HG02623 (cell line): ENCODE measurements around the gene NCOR1.
"Not testable (repeated sequence)": the region's sequence is repeated elsewhere in the genome, so short reads cannot be mapped to it uniquely, and the experiment has no call there.

ENCODE experiments used
- ATAC-seq: cut with Tn5 transposase; IDR thresholded peaks from one replicate; pipeline ENCODE4 v1.9.1; 2021; ENCODE audit warnings: moderate library complexity; ENCODE audit not compliant: unreplicated experiment

NCOR1 gene

DNA sequence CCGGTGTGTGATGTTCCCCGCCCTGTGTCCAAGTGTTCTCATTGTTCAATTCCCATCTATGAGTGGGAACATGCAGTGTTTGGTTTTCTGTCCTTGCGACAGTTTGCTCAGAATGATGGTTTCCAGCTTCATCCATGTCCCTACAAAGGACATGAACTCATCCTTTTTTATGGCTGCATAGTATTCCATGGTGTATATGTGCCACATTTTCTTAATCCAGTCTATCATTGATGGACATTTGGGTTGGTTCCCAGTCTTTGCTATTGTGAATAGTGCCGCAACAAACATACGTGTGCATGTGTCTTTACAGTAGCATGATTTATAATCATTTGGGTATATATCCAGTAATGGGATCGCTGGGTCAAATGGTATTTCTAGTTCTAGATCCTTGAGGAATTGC is 63.0 kb downstream of the NCOR1 start:
- not testable (repeated sequence) for ATAC-seq

DNA sequence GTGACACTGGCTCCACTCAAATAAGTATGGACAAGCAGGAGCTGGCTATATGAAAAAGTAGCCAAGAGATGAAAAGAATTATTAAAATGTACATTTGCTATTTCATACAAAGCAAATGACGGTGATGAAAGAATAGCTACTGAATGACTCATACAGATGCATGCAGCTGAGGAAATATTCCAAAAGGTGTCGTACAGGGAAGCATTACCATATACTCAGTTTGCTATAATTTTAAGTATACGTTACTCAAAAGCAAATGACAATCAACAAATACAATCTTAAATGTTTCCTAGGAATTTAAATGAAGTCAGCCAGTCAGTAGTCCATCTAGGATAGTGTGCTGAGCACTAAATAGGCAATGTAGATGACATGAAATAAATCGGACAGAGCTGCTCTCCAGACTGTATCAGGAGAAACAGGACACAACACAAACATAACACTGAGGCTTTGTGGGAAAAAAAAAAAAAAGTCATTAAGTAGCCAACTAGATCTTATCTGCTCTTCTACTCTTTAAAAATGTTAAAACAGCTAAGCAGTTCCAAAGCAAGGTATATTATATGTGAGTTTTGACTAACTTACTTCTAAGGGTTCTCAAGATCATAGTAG is 65.0 kb downstream of the NCOR1 start:
- no peak for ATAC-seq

DNA sequence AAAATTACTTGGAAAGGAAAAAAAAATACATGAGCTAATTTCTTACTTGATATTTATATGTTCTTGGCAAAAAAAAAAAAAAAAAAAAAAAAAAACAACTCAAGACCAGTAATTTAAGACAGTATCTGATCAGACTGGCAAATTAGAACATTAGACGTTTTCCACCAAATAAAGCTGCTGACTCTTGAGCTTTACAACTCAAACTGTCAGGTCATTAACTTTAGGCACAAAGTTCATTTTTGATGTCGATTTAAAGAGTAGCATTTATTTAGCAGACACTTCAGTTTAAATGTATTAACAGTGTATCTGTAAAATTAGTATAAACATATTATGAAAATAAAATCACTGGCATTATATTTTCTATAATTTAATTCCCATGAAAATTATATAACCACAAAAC is 66.7 kb downstream of the NCOR1 start:
- ATAC-seq: no peak

DNA sequence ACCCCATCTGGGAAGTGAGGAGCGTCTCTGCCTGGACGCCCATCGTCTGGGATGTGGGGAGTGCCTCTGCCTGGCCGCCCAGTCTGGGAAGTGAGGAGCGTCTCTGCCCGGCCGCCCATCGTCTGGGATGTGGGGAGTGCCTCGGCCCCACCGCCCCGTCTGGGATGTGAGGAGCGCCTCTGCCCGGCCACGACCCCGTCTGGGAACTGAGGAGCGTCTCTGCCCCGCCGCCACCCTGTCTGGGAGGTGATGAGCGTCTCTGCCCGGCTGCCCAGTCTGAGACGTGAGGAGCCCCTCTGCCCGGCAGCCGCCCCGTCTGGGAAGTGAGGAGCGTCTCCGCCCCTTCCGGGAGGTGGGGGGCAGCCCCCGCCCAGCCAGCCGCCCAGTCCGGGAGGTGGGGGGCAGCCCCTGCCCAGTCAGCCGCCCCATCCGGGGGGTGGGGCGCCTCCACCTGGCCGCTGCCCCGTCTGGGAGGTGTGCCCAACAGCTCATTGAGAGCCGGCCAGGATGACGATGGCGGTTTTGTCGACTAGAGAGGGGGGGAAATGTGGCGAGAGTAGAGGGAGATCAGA is 69.9 kb downstream of the NCOR1 start:
- ATAC-seq: not testable (repeated sequence)

DNA sequence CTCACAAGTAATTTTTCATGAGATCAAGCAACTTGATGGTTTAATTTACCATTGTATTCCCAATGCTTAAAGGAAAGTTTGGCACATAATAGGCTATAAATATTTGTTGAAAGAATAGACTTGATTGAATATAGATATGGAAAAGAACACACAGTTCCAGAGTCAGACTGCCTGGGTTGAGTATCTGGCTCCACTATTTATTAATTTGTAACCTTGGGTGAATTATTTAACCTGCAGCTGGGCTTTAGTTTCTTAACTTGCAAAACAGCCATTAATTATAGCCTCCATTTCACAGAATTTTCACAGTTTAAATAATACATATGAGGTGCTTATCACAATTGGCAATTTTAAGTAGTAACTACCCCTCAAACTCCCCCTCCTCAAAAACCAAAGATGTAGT is 73.6 kb downstream of the NCOR1 start:
- no peak for ATAC-seq

DNA sequence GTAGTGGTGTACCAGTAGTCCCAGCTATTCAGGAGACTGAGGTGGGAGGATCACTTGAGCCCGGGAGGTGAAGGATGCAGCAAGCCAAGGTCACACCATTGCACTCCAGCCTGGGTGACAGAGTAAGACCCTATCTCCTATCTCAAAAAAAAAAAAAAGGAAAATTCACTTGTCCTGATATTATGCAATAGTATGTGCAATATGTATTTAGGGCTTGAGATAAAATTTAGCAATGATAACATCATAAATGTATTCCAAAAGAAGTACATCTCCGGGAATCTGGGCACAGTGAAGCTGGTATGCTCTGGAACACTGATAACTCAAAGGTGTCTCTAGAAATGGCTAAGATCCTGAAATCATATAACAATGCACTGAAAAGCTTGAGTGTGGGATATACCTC is 74.5 kb downstream of the NCOR1 start:
- ATAC-seq: no peak

DNA sequence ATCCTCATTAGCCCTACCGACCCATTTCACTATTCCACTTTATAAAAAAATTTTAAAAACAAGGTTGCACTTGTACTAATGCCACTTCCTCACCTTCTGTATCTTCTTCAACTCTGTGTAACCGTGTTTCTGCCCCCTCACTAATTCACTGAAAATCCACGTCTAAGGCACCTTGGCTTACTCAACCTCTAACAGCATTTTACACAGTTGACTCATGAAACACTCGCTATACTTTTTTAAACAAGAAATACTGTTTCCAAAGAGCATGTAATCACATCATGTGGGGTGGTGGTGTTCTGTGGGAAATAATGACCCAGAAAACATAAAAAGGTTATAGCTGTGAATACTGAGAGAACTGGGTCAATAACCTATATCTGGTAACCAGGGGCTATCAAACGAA is 79.9 kb downstream of the NCOR1 start:
- ATAC-seq: no peak

DNA sequence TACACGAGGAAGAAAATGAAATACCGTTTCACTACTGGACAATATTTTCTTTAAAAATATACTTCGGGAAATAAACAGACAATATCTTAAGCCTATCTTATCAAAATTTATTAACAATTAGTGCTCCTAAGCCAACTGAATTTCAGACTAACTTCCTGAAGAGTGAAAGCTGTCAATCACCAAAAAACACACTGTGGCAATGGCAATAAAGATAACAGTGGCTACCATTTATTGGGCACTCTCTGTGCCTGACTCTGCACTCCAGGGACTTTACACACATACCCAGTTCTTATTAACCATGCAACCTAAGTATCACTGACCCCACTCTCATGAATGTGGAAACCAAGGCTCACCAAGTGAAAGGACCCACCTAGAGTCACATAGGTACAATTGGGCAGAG is 83.7 kb downstream of the NCOR1 start:
- ATAC-seq: no peak

DNA sequence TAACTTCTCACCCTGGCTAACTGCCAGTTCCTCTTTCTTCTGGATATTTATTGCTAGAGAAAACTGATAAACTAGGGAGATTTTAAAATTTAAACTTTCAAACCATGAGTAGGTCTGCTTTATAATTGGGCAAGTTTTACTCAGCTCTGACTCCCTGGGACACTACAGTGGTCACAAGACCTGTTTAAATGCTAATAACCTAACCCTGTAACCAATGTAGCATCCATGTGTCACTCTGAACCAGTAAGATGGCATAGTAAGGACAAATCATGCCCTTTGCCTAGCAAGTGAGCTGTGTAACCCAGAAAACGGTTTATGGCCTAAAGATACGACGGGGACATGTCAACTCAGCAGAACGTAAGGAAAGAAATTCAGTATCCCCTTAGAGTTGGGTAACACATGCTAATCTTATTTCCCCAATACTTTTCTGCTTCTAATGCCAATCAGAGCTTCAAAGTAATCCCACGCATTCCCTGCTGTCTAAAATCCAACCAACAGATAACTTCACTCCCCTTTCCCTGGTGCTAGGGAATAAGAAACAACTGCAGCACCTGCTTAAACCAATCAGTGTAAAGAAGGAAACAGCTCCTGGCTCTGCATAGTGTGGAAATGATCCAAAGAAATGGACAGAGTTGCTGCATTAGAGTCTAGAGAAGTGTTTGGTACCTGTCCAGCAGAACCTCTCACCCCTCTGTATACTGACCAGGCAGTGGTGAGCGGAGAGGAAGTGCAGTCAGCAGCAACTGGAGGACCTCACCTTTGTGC is 85.7 kb downstream of the NCOR1 start:
- ATAC-seq: no peak

DNA sequence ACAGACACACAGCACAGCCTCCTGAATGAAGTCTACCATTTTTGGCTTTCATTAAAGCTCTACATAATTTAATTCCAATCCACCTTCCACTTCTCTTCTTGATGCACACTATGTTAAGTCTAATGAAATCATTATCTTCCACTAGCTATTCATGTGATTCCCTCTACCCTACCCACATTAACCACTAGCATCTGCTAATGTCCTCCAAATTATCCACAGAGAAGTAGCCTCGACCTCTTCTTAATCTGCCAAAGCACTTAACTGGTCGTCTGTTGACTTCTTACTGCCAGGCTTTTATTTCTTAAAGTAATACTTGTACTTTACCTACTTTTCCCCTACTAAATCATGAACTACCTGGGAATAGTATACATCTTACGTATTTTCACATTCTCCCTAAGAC is 91.8 kb downstream of the NCOR1 start:
- ATAC-seq: no peak

DNA sequence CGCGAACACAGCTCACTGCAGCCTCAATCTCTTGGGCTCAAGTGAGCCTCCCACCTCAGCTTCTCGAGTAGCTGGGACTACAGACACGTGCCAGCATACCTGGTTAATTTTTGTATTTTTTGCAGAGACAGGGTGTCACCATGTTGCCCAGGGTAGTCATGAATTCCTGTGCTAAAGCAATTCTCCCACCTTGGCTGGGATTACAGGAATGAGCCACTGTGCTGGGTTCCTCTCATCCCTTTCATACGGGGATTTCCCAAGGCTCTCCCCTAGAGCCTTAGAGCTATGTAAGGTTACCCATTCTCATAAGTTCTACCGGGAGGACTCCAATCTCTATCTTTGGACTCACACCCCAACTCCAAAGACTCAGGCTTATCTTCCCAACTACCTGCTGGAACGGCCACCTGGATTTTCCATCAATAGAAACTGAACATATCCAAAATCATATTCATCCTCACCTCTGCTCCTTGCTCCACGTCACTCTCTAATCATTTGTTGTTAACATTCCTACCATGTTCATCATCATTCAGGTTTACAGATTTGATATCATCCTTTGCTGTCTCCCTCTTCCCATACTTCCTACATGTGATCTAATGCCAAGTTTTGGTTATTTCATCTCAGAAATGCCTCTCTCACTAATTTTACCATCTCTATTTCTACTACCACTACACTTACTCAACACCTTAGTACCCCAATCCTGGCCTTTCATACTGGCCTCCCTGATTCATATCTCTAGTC is 92.5 kb downstream of the NCOR1 start:
- no peak for ATAC-seq

DNA sequence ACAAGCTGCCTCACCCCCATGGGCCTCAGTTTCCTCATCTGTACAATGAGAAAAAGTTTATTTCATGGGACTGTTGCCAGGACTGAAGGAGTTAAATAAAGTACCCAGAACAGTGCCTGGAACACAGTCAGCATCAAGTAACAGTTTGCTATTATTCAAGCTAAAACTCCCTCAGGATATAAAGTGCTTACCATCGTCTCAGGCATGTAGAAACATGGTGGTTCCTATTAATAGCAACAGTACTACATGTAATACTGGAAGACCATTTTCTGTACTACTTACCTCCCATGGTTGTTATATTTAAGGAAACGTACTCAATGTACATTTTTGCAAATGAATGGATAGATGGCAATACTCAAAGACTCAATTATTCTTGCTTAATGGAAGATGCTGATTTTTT is 93.4 kb downstream of the NCOR1 start:
- no peak for ATAC-seq

DNA sequence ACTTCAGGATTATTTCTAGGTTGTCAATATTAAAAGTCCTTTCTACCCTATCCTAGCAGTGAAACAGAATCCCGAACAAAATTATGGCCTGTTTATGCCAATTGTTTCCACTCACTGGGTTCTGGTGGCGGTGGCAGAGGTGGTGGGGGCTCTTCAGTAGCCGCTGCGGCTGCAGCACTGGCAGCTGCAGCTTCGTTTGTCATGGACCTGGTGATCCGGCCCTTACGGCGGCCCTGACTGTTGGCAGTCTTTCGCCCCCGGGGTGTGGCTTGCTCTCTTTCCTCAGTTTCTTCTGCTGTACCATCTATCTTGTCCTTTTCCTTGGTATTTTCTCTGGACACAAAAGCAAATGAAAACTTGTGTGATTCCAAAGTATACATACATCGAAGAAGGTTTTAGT is 94.4 kb downstream of the NCOR1 start:
- ATAC-seq: no peak

DNA sequence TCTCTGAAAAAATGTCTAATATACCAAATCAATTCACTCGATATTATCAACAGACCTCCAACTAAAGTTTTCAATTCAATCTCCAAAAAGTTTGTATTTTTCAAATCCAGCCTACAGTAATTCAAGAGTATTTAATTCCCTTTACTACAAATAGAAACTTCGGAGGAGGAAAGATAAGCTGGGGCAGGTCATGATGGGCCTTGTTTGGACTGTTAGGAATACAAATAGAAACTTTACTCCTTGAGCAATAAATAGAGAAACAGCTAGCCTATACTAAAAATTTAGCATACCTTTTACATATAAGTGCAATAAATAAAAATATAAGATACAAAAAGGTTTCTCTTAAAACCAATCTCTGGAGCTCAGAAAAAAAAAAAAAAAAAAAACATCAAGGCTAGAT is 98.2 kb downstream of the NCOR1 start:
- ATAC-seq: no peak

DNA sequence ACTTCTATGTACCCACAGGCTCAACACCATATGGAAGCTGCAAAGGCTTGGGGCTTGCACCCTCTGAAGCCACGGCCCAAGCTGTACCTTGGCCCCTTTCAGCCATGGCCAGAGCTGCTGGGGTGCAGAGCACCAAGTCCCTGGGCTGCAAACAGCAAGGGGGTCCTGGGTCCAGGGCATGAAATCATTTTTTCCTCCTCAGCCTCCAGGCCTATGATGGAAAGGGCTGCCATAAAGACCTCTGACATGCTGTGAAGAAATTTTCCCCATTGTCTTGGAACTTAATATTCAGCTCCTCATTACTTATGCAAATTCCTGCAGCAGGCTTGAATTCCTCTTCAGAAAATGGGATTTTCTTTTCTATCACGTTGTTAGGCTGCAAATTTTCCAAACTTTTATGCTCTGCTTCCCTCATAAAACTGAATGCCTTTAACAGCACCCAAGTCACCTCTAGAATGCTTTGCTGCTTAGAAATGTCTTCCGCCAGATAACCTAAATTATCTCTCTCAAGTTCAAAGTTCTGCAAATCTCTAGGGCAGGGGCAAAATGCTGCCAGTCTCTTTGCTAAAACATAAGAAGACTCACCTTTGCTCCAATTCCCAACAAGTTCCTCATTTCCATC is 100.1 kb downstream of the NCOR1 start:
- not testable (repeated sequence) for ATAC-seq

DNA sequence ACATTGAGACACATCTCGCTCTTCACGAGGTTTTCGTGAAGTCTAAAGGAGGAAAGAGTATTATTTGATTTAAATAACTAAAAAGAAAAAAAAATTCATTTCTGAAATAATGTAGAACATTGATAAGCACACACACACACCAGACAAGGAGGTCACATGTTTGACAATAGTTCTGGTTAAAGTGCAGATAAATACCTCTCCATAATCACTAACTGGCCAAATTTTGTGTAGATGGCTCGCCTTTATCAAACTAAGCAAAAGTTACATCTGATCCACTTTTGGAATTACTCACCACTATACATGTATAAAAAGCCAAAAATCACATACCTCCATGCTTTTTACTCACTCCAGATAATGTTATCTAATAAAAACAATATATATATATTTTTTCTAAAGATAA is 106.5 kb downstream of the NCOR1 start:
- ATAC-seq: no peak

DNA sequence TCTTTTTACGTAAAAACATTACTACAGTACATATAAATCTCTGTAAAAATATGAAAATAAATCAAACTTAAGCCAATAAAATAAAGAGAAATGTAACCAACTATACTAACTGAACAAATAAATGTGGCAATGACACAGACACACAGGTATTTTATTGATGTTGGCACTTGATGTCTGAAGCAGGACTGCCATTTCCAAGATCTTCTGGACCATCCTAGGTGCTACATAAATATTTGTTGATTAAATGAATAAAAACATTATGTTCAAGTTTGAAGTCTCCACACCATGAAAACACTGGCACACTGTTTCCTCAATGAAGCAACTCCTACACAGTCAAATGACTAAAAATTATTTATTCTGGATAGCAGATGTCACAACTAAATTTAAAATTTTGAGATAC is 106.9 kb downstream of the NCOR1 start:
- no peak for ATAC-seq

DNA sequence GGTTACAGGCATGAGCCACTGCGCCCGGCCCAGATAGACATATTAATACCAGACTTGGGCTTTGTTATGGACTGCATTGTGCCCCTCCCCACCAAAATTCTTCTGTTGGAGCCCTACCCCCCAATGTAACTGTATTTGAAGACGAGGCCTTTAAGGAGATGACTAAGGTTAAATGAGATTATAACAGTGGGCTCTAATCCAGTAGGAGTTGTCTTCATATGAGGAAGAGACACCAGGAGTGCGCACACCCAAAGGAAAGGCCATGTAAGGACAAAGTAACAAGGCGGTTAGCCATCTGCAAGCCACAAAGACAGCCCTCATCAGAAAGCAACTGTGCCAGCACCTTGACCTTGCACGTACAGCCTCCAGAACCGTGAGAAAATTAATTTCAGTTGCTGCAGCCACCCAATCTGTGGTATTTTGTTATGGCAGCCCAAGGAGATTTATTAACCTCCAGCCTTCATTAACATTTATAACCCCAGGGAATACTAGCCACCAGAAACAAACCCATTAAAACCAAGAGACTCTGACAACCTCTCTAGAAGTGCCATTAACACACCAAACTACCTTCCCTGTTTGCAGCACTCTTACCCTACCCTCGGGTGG is 108.1 kb downstream of the NCOR1 start:
- no peak for ATAC-seq

DNA sequence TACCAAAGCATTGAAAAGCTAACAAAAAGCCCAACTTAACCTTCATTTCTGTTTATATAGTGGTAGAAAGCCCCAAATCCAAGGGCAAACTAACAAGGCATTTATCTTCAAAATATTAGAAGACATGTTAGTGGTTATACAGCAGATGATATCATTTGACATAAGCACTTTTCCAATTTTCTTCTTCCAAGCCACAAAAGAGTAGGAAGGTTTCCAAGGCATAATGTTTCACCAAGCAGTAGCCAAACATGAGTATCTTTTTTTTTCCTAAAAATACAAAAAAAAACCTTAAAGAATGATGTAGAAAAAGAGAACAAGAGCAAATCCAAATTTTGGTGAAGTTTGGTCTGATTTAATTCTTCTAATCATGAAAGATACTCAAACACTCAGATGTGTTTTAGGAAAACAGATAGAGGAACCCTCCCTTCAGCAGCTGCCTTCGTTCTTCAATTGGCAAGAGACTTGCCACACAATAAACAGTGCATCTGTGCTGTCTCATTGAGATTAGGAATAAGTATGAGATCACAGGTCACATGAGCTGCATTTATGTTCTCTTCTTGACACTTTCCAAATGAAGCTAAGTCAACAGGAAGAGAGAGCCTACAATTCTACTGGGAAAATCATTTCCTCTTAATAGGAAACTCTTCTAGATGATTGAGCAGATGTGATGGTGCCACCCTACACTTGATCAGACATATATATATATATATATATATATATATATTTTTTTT is 109.0 kb downstream of the NCOR1 start:
- no peak for ATAC-seq

DNA sequence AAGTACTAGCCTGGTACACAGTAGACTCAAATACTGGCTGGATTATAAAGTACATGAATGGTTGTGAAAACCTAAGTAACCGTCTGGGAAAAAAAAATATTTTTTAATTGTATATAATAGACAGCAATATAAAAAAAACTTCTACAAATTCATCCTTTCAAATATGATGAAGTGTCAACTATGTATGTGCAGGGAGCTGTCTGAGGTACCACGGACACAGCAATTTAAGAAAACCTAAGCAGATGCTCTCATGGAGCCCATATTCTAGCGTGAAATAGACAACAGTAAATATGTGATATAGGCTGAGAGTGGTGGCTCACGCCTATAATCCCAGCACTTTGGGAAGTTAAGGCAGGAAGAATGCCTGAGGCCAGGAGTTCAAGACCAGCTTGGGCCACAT is 111.1 kb downstream of the NCOR1 start:
- no peak for ATAC-seq
